KOPT-K1 (cell line): Measurements from ENCODE around the gene ARRDC3.
A peak's percentile ranks its signal among the peaks of the same experiment; 100 is the strongest.

ENCODE experiments used
- H3K27ac ChIP-seq: fragments of 200-600 bp; sonication (generic); 2 replicates; pipeline ENCODE4 v1.5.1; 2016; ENCODE audit warnings: antibody characterized with exemption, mild to moderate bottlenecking, low read depth, low read length; ENCODE audit not compliant: poor library complexity, severe bottlenecking
- H3K36me3 ChIP-seq: fragments of 200-600 bp; sonication (generic); 2 replicates; pipeline ENCODE4 v1.5.1; 2017; ENCODE audit warnings: antibody characterized with exemption, mild to moderate bottlenecking, low read length, moderate library complexity; ENCODE audit not compliant: insufficient read depth
- H3K9me3 ChIP-seq: fragments of 200-600 bp; sonication (generic); 2 replicates; pipeline ENCODE4 v1.5.1; 2017; ENCODE audit warnings: antibody characterized with exemption, low read length, mild to moderate bottlenecking; ENCODE audit not compliant: insufficient read depth, poor library complexity, severe bottlenecking

Gene ARRDC3

GRCh38 chr5:91383027-91383955 is at the start of gene ARRDC3:
Gene ARRDC3 (minus strand): TSS chr5:91383317. CDS start chr5:91383092, 225 bp downstream.
- Histone ChIP-seq H3K36me3 (no peaks in the 10 kb centered on the region), H3K27ac (peak within 1 kb of the TSS; percentile 99), H3K9me3 (no peaks in the 10 kb centered on the region)

DNA sequence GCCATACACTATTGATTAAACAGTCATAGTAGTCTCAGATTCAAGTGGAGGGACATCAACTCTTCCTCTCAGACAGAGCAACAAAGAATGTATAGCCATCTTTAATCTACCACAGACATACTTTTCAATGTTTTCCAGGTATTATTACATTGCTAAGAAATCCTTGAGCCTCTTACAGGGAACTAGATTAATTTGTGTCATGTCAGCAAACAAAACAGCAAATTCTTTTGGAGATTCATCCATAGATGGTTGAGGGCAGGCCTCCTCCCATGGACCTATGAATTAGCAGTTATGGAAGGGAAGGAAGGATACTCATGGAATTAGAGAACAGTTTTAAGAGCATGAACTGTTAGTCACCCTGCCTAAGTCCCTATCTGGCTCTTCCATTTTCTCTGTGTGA is 47.8 kb upstream of the ARRDC3 start:
- Histone ChIP-seq H3K27ac (no peak overlapping the region), H3K9me3 (no peaks in the 10 kb centered on the region), H3K36me3 (no peaks in the 10 kb centered on the region)

DNA sequence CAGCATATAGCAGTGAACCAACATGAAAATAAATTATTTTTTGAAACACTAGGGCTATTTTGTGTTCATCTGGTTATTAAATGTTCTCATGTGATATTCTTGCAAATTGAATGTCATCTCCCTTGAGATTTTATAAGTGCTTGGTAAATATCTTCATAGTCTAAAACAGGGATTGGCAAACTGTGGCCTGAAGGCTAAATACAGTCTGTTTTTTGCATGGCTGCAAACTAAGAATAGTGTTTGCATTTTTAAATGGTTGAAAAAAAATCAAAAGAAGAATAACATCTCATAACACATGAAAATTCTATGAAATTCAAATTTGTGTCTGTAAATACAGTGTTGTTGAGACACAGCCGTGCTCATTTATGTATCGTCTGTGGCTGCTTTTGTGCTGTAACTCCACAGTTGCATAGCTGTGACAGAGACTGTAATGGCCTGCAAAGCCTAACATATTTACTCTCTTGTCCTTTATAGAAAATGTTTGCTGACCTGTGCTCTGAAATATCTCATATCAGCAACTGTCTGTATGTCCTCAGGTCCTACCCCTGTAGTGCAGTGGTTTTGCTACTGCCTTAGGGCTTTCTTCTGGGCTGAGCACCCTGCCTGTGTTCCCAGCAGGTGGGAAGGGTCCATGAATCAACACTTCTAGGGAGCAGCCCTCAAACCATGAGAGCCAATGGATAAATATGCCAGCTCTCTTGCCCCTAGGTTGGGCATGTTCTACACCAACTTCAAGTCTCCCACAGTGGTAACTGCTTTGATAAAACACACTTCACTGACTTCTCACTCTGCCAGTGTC is 41.7 kb upstream of the ARRDC3 start:
- Histone ChIP-seq H3K27ac (no peak overlapping the region), H3K9me3 (no peaks in the 10 kb centered on the region), H3K36me3 (no peaks in the 10 kb centered on the region)

DNA sequence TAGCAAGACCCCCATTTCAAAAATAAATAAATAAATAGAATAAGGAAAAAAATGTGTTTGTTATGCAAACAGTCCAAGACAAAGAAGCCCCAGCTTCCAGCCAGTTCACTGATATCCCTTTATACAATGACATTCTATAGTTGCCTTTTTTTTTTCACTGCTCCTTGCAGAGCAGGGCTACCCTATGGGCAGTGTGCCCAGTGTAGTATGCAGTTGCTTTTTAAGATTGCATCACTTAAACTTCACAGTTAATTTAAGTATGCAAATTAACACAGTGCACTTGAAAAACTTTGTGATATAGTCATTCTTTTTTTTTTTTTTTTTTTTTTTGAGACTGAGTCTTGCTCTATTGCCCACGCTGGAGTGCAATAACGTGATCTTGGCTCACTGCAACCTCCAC is 40.8 kb upstream of the ARRDC3 start:
- no peaks in the 10 kb centered on the region for H3K36me3 ChIP-seq
- H3K27ac ChIP-seq, result no peak overlapping the region

GRCh38 chr5:91420879-91421278 is 37.8 kb upstream of the ARRDC3 start:
- Histone ChIP-seq H3K27ac (no peak overlapping the region), H3K36me3 (no peaks in the 10 kb centered on the region), H3K9me3 (no peaks in the 10 kb centered on the region)

More for the DNA sequence above, 40.8 kb upstream of the ARRDC3 start:
- no peaks in the 10 kb centered on the region for H3K9me3 ChIP-seq

DNA sequence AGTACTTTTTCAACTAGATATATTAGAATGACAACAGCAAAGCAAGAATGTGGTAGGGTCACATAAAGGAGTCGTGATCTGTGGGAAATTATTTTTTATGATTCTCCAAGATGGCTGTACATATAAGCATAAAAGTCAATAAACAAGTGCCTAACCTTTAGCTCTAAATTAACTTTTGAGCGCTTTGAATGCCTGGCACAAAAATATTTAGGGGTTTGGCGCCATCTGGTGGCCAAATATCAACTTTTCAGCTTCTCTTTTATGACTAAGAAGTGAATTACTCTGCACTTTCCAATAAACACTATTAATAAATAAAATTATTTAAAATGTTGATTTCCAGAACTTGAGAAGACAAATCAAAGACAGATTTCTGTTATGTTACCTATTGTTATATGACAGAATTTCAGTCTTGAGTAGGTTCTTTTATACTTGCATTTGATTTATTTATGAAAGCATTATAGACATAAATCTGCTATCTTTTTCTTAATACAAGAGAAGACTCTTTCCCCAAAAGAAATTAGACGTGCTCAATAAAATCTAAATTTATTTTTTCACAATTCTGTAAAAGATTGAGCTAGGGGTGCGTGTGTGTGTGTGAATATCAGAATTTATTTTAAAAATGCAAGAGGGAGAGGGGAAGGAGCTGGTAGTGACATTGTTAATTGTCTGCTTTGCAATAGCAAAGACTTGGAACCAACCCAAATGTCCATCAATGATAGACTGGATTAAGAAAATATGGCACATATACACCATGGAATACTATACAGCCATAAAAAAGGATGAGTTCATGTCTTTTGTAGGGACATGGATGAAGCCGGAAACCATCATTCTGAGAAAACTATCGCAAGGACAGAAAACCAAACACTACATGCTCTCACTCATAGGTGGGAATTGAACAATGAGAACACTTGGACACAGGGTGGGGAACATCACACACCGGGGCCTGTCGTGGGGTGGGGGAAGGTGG is 36.7 kb upstream of the ARRDC3 start:
- no peaks in the 10 kb centered on the region for H3K9me3 ChIP-seq
- no peaks in the 10 kb centered on the region for H3K36me3 ChIP-seq
- H3K27ac ChIP-seq, result no peak overlapping the region

DNA sequence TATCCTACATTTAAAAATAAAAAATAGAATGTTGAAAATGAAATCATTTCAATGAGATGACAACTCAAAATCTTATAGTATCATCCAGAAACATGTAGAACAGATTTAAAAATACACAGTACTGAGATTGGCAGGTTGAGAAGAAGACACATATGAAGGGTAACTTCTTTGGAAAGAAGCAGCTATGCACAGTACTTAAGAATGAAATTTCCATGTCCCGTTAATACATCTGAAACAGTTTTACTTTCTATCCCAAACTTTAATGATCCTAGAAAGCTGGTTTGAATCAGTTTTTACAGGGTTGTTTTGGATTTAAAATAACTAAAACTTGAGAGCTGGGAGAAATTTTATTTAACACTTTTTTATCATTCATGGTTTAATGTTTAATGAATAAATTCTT is 36.0 kb upstream of the ARRDC3 start:
- Histone ChIP-seq H3K9me3 (no peaks in the 10 kb centered on the region), H3K36me3 (no peaks in the 10 kb centered on the region), H3K27ac (no peak overlapping the region)

- Histone ChIP-seq H3K27ac (no peak overlapping the region), H3K36me3 (no peaks in the 10 kb centered on the region), H3K9me3 (no peaks in the 10 kb centered on the region)
These were observed 35.0 kb upstream of the ARRDC3 start for GRCh38 chr5:91418158-91418557.

DNA sequence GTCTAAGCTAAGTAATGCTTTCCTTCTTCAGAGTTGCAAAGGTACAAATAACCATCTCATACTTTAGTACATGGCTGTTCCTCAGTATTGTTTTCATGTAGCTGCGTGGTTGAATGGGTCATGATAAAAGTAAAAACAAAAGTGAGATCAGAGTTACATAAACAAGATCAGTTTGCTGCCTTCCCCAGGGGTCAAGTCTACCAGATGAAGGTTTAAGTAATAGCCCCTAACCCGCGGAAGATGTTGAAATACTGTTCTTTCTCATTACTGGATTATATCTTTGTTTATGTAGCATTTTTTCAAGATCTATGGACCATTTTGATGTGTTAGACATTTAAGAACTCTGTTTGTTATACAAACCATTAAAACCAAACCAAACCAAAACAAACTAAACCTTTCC is 34.1 kb upstream of the ARRDC3 start:
- H3K9me3 ChIP-seq, result no peaks in the 10 kb centered on the region
- no peak overlapping the region for H3K27ac ChIP-seq
- H3K36me3 ChIP-seq, result no peaks in the 10 kb centered on the region

- no peaks in the 10 kb centered on the region for H3K36me3 ChIP-seq
- H3K27ac ChIP-seq, result no peak overlapping the region
These were observed 33.4 kb upstream of the ARRDC3 start for GRCh38 chr5:91416491-91416890.

DNA sequence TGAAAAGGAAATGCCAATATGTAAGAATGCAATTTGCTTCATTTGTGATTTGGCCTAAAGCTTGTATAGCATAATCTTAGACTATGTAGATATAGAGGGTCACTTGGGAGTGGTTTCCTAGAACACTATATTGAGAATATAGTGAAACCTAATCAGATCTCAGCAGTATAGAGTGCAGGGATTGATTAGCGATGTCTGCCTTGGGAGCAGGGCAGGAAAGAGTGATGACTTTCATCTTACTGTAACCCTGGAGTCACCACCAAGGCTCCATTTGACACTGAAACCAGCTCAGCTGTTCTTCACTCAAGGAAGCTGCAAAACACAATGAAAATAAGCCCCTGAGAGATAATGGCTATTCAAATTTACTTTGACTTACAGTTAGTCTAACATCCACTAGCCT is 26.2 kb upstream of the ARRDC3 start:
- Histone ChIP-seq H3K36me3 (no peaks in the 10 kb centered on the region), H3K9me3 (no peaks in the 10 kb centered on the region), H3K27ac (no peak overlapping the region)

More at GRCh38 chr5:91416491-91416890, 33.4 kb upstream of the ARRDC3 start:
- H3K9me3 ChIP-seq, result no peaks in the 10 kb centered on the region

- H3K9me3 ChIP-seq, result no peaks in the 10 kb centered on the region
- no peak overlapping the region for H3K27ac ChIP-seq
- no peaks in the 10 kb centered on the region for H3K36me3 ChIP-seq
These were observed 25.6 kb upstream of the ARRDC3 start for GRCh38 chr5:91408710-91409109.

DNA sequence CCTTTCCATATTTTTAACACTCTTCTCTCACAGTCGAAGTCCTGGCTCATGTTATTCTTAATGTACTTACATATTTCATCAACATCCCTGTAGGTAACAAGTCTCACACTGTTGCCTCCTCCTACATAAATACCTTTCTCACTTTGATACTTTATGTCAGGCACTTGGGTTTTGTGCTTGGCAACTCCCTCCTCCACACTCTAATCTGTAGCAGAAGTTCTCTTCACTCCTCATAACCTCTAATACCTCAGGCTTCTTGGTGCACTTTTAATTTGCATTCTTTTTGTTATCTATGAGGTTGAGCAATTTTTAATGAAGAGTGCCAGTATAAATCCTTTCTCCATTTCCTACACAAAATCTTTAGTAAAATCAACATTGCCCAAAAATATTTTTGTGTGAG is 24.1 kb upstream of the ARRDC3 start:
- Histone ChIP-seq H3K36me3 (no peaks in the 10 kb centered on the region), H3K27ac (no peak overlapping the region), H3K9me3 (no peaks in the 10 kb centered on the region)

DNA sequence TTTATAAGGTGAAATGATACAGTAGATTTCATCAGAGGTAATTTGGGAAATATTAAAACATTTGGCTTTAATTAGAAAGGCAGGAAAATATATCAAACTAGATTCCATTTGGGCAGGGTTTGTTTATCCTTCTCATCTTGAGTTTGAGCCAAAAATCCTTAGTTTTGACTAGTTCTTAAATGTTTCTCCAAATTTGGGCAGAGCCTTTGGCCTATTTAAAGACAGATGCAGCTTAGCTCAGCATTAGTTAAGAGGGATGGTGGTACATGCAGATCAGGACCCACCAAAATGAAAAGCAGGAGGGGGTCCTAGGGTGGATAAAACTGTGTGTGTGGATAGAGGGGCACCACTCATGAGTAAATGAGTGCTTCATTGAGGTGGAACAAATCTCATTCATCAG is 20.3 kb upstream of the ARRDC3 start:
- H3K36me3 ChIP-seq, result no peaks in the 10 kb centered on the region
- H3K9me3 ChIP-seq, result no peaks in the 10 kb centered on the region
- no peak overlapping the region for H3K27ac ChIP-seq
